Keratinocyte (primary cell): ENCODE data around the gene HOXB5. TPM values are rescaled to one million over a fixed set of nuclear protein-coding genes. Genes with fewer than 3 reads are reported as not detected.

Source experiments
- DNase-seq: peaks from one replicate; pipeline ENCODE4 v3.0.0-alpha.2; 2011; ENCODE audit warnings: low read depth, missing footprints, low spot score
- FAIRE-seq: peaks from 2 replicates; lab custom pipeline; 2011; peaks lifted over from hg19 to GRCh38; lab: Jason Lieb, UNC
- H2AFZ ChIP-seq: 2 replicates; pipeline ENCODE4 v1.6.0; 2012; ENCODE audit warnings: low read length, control low read depth, inconsistent platforms; ENCODE audit not compliant: control insufficient read depth
- H3K27ac ChIP-seq: 2 replicates; pipeline ENCODE4 v1.5.1; 2011; ENCODE audit warnings: low read length; ENCODE audit not compliant: control insufficient read depth, insufficient read depth
- H3K27me3 ChIP-seq: 3 replicates; pipeline ENCODE4 v1.6.0; 2011; ENCODE audit warnings: low read length; ENCODE audit not compliant: control insufficient read depth, insufficient read depth; ENCODE audit errors: extremely low read depth
- H3K36me3 ChIP-seq, 2 experiments: 2 replicates in 1 of 2; 3 replicates in 1 of 2; pipeline ENCODE4 v1.5.1; 2011; ENCODE audit warnings: low read length in 2 of 2, mild to moderate bottlenecking in 1 of 2; ENCODE audit not compliant: control insufficient read depth in 2 of 2, insufficient read depth in 2 of 2; ENCODE audit errors: extremely low read depth in 1 of 2
- H3K4me1 ChIP-seq: 3 replicates; pipeline ENCODE4 v1.5.1; 2011; ENCODE audit warnings: low read length; ENCODE audit not compliant: control insufficient read depth, insufficient read depth; ENCODE audit errors: extremely low read depth
- H3K4me2 ChIP-seq: 3 replicates; pipeline ENCODE4 v1.6.0; 2011; ENCODE audit warnings: low read depth, low read length; ENCODE audit not compliant: control insufficient read depth, insufficient read depth; ENCODE audit errors: extremely low read depth
- H3K4me3 ChIP-seq, 3 experiments: fragments of 200-600 bp in 1 of 3; sonication (generic) in 1 of 3; 2 replicates in 2 of 3; 3 replicates in 1 of 3; pipeline ENCODE4 v1.5.1; 2011 to 2016; ENCODE audit warnings: low read length in 3 of 3, mild to moderate bottlenecking in 3 of 3, control low read depth in 2 of 3, inconsistent platforms in 1 of 3, low read depth in 1 of 3, mixed read lengths in 1 of 3, mixed run types in 1 of 3, moderate library complexity in 1 of 3; ENCODE audit not compliant: control insufficient read depth in 2 of 3, insufficient read depth in 2 of 3; ENCODE audit errors: extremely low read depth in 1 of 3
- H3K79me2 ChIP-seq: 2 replicates; pipeline ENCODE4 v1.6.0; 2012; ENCODE audit warnings: low read length; ENCODE audit not compliant: control insufficient read depth, insufficient read depth
- H3K9ac ChIP-seq: 3 replicates; pipeline ENCODE4 v1.6.0; 2011; ENCODE audit warnings: low read length; ENCODE audit not compliant: control insufficient read depth, insufficient read depth; ENCODE audit errors: extremely low read depth
- H3K9me1 ChIP-seq: 3 replicates; pipeline ENCODE4 v1.6.0; 2011; ENCODE audit warnings: low read length; ENCODE audit not compliant: control insufficient read depth, insufficient read depth; ENCODE audit errors: extremely low read depth
- H3K9me3 ChIP-seq: 2 replicates; pipeline ENCODE4 v1.5.1; 2012; ENCODE audit warnings: low read depth, low read length; ENCODE audit not compliant: control insufficient read depth
- H4K20me1 ChIP-seq: 3 replicates; pipeline ENCODE4 v1.6.0; 2011; ENCODE audit warnings: low read length; ENCODE audit not compliant: control insufficient read depth, insufficient read depth; ENCODE audit errors: extremely low read depth
- EZH2 ChIP-seq: IDR thresholded peaks from one replicate; pipeline ENCODE4 v1.6.1; 2012; ENCODE audit warnings: inconsistent platforms, mild to moderate bottlenecking, low read length, moderate library complexity
- dilution Hi-C: fragments of 300-500 bp; cut with MboI; formaldehyde crosslinking; loops from one replicate; pipeline ENCODE4 v1.7.0; 2020; ENCODE audit warnings: low sequenced_read_pairs; ENCODE audit not compliant: extremely low pct_ligation_motif_present
- polyA plus RNA-seq, 5 experiments: library from polyadenylated mRNA; depleted of rRNA in 3 of 5; stranded (reverse) in 3 of 5; stranded (forward) in 1 of 5; unstranded in 1 of 5; fragments of >200 nt; gene quantifications; 1 replicate in 1 of 5; 2 replicates in 3 of 5; 3 replicates in 1 of 5; pipeline versions ENCODE4 v1.2.1 to v1.2.3, GENCODE V29; 2011 to 2012; ENCODE audit warnings: missing spikeins in 2 of 5, low read depth in 1 of 5, low replicate concordance in 1 of 5
- TF ChIP-seq, protein P1 (sequence below), 3 experiments: IDR thresholded peaks in 1 of 3; conservative IDR thresholded peaks in 1 of 3; optimal IDR thresholded peaks in 1 of 3; 2 replicates in 2 of 3; 3 replicates in 1 of 3; pipeline versions ENCODE3 to v1.5.1; 2011; ENCODE audit warnings: low read length in 3 of 3, mild to moderate bottlenecking in 3 of 3, moderate library complexity in 2 of 3, control low read depth in 1 of 3, inconsistent platforms in 1 of 3; ENCODE audit not compliant: insufficient read depth in 2 of 3; ENCODE audit errors: extremely low read depth in 1 of 3

The HOXB5 gene
- polyA plus RNA-seq, 1 donor (not counting 4 experiments of a cell fraction or from before 2014, with no cell fraction given): not detected

DNA sequence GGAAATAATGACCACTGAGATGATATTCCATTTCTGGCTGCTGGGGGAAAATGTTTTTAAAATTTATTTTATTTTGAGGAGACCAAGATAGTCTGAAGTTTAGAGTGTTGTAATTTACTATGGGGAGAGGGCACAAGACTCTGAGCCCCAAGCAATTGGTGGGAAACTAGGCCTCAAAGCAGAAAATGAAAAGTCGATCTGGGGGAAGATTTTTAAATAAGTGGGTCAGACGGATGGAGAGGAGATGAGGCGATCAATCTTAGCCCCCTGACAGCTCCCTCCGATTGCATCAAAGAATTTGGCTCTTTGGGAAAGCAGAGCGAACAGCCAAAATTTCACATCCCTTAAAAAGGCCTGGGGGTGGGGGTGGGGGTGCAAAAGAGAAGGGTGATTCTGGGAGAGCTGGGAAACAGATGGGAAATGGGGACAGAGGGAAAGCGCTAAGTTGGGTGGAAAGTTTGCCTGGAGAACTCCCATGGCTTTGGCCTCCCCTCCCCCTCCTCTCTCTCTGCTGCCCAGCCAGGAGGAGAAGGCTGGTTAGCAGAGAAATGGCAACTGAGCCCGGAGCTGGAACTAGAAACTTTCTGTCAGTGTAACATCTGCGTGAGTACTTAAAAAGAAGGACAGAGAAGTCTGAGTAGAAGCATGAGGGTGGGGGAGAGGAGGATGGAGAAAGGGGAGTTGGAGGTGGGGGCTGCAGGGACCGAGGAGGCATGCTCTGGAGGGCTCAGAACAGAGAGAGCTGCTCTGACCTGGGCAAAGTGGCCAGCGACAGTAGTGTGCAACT lies 47.2 kb downstream of the HOXB5 start:
- Histone ChIP-seq H3K9me3 (no peaks in the 10 kb centered on the region), H3K36me3 (peaks cover 0 to 3% of the 10 kb centered on the region in 2 experiments), H3K4me1 (peaks cover 9% of the 10 kb centered on the region), H3K9me1 (no peaks in the 10 kb centered on the region), H3K9ac (no peak overlapping the region), H3K27ac (no peak overlapping the region), H3K79me2 (peaks cover 13% of the 10 kb centered on the region), H3K4me2 (no peak overlapping the region), H2AFZ (no peak overlapping the region), H3K4me3 (no peak overlapping the region), H3K27me3 (peaks cover 25% of the 10 kb centered on the region), H4K20me1 (no peaks in the 10 kb centered on the region)
- TF ChIP-seq EZH2: no peak
- TF ChIP-seq, protein P1, sequence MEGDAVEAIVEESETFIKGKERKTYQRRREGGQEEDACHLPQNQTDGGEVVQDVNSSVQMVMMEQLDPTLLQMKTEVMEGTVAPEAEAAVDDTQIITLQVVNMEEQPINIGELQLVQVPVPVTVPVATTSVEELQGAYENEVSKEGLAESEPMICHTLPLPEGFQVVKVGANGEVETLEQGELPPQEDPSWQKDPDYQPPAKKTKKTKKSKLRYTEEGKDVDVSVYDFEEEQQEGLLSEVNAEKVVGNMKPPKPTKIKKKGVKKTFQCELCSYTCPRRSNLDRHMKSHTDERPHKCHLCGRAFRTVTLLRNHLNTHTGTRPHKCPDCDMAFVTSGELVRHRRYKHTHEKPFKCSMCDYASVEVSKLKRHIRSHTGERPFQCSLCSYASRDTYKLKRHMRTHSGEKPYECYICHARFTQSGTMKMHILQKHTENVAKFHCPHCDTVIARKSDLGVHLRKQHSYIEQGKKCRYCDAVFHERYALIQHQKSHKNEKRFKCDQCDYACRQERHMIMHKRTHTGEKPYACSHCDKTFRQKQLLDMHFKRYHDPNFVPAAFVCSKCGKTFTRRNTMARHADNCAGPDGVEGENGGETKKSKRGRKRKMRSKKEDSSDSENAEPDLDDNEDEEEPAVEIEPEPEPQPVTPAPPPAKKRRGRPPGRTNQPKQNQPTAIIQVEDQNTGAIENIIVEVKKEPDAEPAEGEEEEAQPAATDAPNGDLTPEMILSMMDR (optimal IDR thresholded peaks at IDR 0.05 in 1 of 3, IDR thresholded peaks at IDR 0.05 in 1 of 3, conservative IDR thresholded peaks at IDR 0.05 in 1 of 3; ENCODE audit: extremely low read depth in 1 of 3, insufficient read depth in 2 of 3, low read length in 3 of 3): no peak
- FAIRE-seq (no peak), DNase-seq (no peak)
- dilution Hi-C loops: no loop called here

DNA sequence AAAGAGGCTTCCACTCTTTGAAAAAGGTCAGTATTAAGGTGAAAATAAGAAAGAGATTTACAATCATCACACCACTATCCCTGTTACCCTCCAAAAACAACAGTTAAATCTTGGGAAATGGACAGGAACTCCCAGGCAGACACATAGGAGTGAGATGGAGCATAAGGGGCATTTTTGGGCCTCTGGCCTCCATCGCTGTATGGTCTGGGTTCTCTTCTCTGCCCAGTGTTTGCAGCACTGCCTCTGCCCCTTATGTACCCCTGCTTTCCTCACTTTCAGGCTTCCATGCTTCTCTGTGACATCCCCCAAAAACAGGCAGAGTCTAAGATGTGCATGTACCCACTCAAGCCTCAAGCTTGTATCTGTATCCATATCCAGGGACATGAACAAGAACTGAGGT lies 48.0 kb downstream of the HOXB5 start:
- no peak for DNase-seq
- dilution Hi-C loops: no loop called here
- no peak for FAIRE-seq
- Histone ChIP-seq H3K27me3 (peaks cover 28% of the 10 kb centered on the region), H3K36me3 (peaks cover 0 to 3% of the 10 kb centered on the region in 2 experiments), H3K27ac (no peak overlapping the region), H3K9ac (no peak overlapping the region), H2AFZ (no peak overlapping the region), H3K79me2 (peaks cover 13% of the 10 kb centered on the region), H3K4me3 (no peak overlapping the region), H3K4me1 (peaks cover 15% of the 10 kb centered on the region), H3K9me1 (no peaks in the 10 kb centered on the region), H4K20me1 (no peaks in the 10 kb centered on the region), H3K9me3 (no peaks in the 10 kb centered on the region), H3K4me2 (no peak overlapping the region)
- TF ChIP-seq, protein P1 (optimal IDR thresholded peaks at IDR 0.05 in 1 of 3, IDR thresholded peaks at IDR 0.05 in 1 of 3, conservative IDR thresholded peaks at IDR 0.05 in 1 of 3; ENCODE audit: extremely low read depth in 1 of 3, insufficient read depth in 2 of 3, low read length in 3 of 3): no peak
- TF ChIP-seq EZH2: no peak
